Measurements from ENCODE around the gene GRHL1. TPM values are rescaled to one million over a fixed set of nuclear protein-coding genes. Genes with fewer than 3 reads are reported as not detected.

GRHL1 gene
- total and polyA plus RNA-seq, 9 of the 15 experiments (the other 6 are each of a cell fraction or from before 2014, with no cell fraction given) = 1.7 to 6.1 (median 4.7) TPM

- TF ChIP-seq ZNF395 (CRISPR knock-in tag; IDR thresholded peaks at IDR 0.05) = 0 out of 2 replicates have a peak, but pooled peaks have one; percentile 25
- no peak for TF ChIP-seq BHLHE40 (IDR thresholded peaks at IDR 0.05; ENCODE audit: low read length)
- TF ChIP-seq PBX2 (CRISPR knock-in tag; IDR thresholded peaks at IDR 0.05; ENCODE audit: low read depth) = no peak
- TF ChIP-seq PBX2 (tag; conservative IDR thresholded peaks at IDR 0.05; ENCODE audit: low read depth) = no peak
- TF ChIP-seq BCOR (IDR thresholded peaks at IDR 0.05) = peak; percentile 99
- TF ChIP-seq E2F5 (CRISPR knock-in tag; IDR thresholded peaks at IDR 0.05) = no peak
- TF ChIP-seq BRD4 (IDR thresholded peaks at IDR 0.05) = no peak
- TF ChIP-seq HDAC2 (IDR thresholded peaks at IDR 0.05) = peak; percentile 94
- TF ChIP-seq ZNF512 (tag; IDR thresholded peaks at IDR 0.05) = no peak
- no peak for TF ChIP-seq HDAC8 (tag; IDR thresholded peaks at IDR 0.05)
- no peak for TF ChIP-seq ZNF121 (CRISPR knock-in tag; conservative IDR thresholded peaks at IDR 0.05)
- 0 out of 4 replicates have a peak, but pooled peaks of 1 of the 2 experiments have one; percentile 31 for TF ChIP-seq HDAC1 (IDR thresholded peaks at IDR 0.05)
- TF ChIP-seq KLF16 (IDR thresholded peaks at IDR 0.05) = no peak
- peak; percentile 93 for TF ChIP-seq ADNP (tag; IDR thresholded peaks at IDR 0.05)
- no peak for TF ChIP-seq JUND (IDR thresholded peaks at IDR 0.05; ENCODE audit: borderline replicate concordance, low read depth, low read length)
- TF ChIP-seq JUND (tag; IDR thresholded peaks at IDR 0.05; ENCODE audit: borderline replicate concordance, low read depth, low read length) = no peak
- no peak for TF ChIP-seq EHMT2 (IDR thresholded peaks at IDR 0.05)
- TF ChIP-seq SIN3A (IDR thresholded peaks at IDR 0.05; ENCODE audit: borderline replicate concordance in 2 of 2, control insufficient read depth in 1 of 2, low read depth in 2 of 2, low read length in 2 of 2) = no peak
- no peak for TF ChIP-seq HNRNPLL (IDR thresholded peaks at IDR 0.05; ENCODE audit: low read depth, low read length, poor library complexity, severe bottlenecking)
- no peak for TF ChIP-seq TSHZ1 (CRISPR knock-in tag; IDR thresholded peaks at IDR 0.05)
Measured at GRCh38 chr2:10035053-10035422, 83.5 kb downstream of the GRHL1 start (continued).

Data from K562 (cell line).